Tibial nerve (tissue), 4 donors: ENCODE data around the gene MMP27.

ENCODE experiments used
- CTCF ChIP-seq, 5 experiments: fragments of 200-600 bp in 3 of 5; fragments of 450-650 bp in 2 of 5; sonication (generic) in 3 of 5; IDR thresholded peaks; one replicate each; pipeline ENCODE4 v1.5.1; 2016 to 2019; ENCODE audit warnings: antibody characterized with exemption in 5 of 5, mild to moderate bottlenecking in 3 of 5, moderate library complexity in 2 of 5
- EP300 ChIP-seq, 2 donors: sonication (generic); formaldehyde crosslinking; IDR thresholded peaks; one replicate each; pipeline ENCODE4 v1.6.1; 2017; ENCODE audit warnings: antibody characterized with exemption in 2 of 2, mild to moderate bottlenecking in 1 of 2
- POLR2A ChIP-seq, 2 donors: fragments of 450-650 bp; IDR thresholded peaks; one replicate each; pipeline ENCODE4 v1.6.1; 2017; ENCODE audit warnings: antibody characterized with exemption in 2 of 2, mild to moderate bottlenecking in 2 of 2, moderate library complexity in 2 of 2

- TF ChIP-seq CTCF (IDR thresholded peaks at IDR 0.05) (peak; percentile 73 to 82 (median 79)), POLR2A (IDR thresholded peaks at IDR 0.05) (no peak), EP300 (IDR thresholded peaks at IDR 0.05) (no peak)
Measured at GRCh38 chr11:102666331-102666957, 39.1 kb downstream of the MMP27 start.
